ENCODE data around the gene DIAPH1.

The DIAPH1 gene

DNA sequence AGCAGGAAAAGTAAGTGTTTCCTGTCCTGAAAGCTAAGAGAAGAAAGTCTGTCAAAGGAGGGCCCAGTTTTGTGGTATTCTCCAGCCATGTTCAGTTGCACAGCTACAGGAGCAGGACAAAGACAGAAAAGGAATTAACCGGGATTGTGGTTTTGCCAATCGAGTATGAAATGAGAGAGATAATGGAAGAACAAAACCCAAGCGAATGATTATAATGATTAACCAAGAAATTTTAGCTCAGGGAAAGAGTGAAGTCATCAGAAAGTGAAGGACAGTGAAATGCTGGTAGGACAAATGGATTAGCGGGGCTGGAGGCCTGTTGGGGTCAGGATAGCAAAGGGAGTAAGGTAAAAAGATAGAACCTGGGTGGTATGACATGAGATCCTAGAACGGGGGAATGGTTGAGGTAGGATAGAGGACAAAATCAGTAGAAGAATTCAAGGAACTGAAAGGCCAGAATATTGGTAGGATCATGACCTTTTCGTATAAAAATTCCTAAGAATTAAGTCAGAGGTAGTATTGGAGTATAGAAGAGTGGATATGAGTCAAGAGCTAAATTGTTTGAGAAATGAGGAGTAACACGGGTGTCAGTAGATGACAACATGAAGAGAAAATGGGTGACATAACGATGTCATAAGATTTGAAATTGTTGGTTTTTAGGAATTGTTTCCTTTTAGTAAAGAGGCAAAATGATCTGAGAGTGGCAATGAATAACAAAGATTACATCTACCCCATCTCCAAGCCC is 52.8 kb downstream of the DIAPH1 start:
- DNase-seq, result no peak

DNA sequence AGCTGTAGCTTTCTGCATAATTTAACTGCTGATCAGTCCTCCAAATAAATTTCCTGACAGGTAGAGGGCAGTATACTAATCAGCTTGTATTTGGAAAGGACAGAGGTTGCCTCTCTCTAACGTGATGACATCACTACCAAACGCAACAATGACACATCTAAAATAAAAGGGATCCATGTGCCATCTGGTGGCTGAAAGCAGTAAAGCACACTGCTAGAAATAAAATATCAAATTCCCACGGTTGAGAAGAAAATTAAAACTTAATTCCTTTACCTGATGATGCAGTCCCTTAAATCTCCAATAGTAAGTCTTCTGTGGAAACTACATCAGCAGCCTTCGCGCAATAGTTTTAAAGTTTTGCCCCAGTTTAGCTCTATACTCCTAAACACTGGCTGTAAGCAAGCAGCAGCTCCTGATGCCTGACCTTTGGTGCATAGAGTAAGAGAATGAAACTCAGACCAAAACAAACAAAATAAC is 54.5 kb downstream of the DIAPH1 start:
- peak in 31 of 51 donors; percentile 1 to 92 (median 35) for DNase-seq

DNA sequence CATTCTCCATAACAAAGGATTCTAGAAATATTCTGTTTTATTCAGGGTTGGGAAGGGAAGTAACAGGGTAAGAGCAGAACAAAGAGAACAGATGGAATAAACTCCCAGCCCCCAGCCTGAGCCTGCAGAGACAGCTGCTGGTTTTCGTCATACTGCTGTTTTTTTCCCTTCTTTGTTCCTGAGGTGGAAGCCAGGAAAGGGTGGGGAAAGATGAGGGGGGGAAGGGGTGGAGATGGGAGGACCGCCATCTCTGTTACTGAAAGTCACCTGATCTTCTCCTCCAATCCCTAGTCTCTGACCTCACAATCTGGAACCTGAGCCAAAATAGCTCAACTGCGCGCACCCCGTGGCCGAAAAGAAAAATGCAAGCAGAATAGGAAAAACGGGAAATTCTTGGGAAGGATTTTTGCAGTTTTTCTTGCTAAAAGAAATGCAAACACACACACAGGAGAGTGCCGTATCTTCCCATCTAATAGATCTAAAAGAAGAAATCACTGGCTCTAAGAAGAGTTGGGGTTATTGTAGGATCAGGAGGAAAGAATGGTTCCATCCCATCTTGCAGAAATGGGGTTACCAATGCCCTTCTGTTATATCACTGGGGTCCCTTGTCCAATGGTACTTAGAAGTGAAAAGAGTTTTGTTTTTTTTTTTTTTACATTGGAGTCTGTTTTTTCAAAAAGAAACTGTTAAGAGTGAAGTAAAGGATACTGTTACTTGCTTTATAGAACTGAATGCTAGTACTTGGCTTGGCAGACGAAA is 57.9 kb downstream of the DIAPH1 start:
- peak in 50 of 51 donors; percentile 9 to 95 (median 73) for DNase-seq

DNA sequence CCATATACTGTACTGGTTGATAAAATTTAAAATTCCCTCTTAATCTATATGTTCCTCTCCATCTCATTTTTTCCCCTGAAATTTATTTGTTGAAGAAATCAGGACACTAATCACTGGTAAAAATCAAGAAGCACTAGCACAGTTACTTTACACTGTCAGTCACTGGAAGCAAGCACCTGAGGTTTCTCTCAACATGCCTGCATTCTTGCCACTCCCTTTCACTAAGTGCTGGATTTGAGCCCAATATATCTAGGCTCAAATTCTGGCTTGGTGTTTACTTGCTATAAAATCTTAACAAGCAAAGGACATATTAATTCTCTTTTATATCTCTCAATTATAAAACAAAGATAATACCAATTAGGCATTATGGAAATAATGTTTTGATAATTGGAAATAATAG is 58.6 kb downstream of the DIAPH1 start:
- DNase-seq, result no peak

DNA sequence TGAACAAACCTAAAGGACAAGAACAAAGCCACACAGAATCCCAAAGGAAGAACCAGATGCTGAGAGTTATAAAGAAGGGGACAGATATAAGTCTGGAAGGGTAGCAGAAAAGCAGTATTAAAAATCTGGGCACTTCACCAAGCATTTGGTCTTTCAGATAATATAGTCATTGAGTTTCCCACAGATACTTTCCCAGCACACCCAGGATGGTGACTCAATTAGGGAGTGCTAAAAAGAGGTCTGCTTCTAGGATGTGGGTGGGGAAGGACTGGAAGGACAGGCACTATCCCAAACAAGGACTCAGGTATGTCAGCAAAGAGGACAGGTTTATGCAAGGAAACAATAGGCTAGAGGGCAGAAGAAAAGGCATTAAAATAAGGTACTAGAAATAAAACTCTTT is 59.3 kb downstream of the DIAPH1 start:
- peak in 1 of 51 donors; percentile 3 for DNase-seq

DNA sequence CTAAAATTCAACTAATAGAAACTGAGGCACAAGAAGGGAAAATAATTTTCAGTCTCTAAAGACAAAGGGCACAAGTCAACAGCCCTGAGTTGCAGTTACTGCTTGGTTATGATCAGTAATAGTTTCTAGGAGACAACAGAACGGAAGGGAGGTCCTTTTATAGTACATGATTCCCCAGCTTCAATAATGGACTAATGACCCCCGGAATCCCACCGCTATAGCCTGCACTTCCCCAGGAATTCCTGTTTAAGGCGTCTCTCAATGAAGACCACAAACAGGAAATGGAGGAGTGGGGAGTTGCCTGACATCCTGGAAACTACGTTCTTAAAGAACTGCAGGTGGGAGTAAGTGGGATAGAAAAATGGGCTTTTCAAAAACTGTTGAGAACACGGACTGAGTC is 60.6 kb downstream of the DIAPH1 start:
- peak in 4 of 51 donors; percentile 16 to 69 (median 38) for DNase-seq

DNA sequence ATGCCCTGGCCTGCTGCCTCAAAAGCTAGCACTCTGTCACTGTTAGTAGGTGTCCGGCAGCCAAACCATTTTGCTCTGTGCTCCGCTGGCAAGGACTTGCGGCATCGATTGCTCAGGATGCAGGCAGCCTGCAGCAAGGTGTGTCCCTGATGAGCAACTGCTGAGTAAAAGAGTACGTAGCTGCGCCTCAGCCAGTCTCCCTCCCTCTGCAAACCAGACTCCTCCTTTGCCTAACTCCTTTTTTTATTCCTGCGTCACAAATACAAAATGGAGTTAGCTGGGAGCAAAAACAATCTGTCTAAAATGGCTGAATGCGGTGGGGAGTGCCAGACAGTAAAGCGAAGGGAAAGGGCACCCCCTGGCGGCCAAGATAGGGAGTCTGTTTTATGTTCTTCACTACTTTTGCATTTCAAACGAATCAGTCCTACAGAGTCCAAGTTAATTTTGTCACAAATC is 61.1 kb downstream of the DIAPH1 start:
- DNase-seq, result peak; percentile 28 to 96 (median 81)

DNA sequence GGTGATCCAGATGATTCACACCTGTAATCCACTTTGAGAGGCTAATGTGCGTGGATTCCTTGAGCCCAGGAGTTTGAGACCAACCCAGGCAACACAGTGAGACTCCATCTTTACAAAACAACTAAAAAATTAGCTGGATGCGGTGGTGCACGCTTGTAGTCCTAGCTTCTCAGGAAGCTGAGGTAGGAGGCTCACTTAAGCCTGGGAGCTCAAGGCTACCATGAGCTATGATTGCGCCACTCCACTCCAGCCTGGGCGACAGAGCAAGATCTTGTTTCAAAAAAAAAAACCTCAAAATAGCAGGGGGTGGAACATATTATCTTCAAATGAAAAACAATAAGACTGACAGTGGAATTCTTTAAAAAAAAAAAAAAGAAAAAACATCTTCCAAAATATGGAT is 70.9 kb downstream of the DIAPH1 start:
- no peak for DNase-seq

DNA sequence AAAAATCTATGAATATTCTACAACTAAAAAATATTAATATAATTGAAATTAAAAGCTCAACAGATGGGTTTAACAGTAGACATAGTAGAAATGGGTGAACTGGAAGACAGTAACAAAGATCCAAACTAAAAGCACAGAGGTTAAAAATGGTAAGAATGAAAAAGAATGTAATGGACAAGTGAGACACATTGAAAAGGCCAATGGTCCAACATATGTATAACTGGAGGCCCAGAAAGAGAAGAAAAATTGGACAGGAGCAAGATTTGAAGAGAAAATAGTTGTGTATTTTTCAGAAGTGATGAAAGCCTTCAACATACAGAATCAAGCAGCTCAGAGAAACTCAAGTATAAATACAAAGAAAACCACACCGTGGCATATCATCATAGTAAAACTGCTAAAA is 71.3 kb downstream of the DIAPH1 start:
- DNase-seq, result no peak

DNA sequence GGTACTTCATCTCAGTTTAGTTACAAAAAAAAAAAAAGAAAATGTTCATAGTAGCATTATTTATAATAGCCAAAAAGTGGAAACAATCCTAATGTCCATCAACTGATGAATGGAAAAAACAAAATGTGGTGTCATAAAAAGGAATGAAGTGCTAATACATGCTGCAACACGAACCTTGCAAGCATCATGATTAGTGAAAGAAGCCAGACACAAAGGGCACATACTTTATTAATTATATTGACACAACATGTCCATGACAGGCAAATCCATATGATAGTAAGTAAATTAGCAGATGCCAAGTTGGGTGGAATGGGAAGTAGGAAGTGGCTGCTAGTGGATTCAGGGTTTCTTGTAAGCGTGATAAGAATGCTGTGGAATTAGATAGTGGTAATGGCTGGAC is 75.7 kb downstream of the DIAPH1 start:
- DNase-seq, result no peak

DNA sequence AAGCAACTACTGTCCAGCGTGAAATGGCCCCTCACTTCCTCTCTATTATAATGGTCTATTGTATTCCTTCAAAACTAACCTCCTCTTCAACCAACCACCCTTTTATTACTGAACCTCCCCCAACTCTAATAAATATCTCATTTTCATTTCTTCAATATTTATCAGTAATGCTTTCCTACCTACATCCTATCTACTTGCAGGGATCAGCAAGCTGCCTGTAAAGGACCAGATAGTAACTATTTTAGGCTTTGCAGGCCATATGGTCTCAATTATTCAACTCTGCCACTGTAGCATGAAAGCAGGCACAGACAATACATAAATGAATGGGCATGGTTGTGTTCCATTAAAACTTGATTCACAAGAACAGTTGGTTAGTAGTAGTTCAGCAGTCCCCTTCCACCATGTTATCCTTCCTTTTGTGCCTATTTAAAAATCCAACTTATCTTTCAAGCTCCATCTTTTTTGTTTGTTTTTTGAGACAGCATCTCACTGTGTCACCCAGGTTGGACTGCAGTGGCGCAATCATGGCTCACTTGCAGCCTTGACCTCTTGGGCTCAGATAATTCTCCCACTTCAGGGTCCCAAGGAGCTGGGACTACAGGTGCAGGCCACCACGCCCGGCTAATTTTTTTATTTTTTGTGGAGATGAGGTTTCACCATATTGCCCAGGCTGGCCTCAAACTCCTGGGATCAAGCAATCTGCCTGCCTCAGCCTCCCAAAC is 84.1 kb downstream of the DIAPH1 start:
- DNase-seq, result no peak

DNA sequence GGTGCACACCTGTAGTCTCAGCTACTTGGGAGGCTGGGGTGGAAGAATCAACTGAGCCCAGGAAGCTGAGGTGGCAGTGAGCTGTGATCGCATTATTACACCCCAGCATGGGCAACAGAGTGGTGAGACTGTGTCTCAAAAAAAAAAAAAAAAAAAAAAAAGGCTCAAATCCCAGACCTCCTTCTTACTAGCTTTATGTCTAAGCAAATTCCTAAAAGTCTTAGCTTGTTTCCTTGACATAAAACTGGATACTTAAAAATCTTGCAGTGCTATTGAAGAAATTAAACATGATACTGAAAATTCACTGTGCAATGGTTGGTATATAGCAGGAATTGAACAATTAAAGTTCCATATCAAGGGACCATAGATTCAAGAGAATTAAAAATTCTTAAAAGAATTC is 84.9 kb downstream of the DIAPH1 start:
- no peak for DNase-seq

DNA sequence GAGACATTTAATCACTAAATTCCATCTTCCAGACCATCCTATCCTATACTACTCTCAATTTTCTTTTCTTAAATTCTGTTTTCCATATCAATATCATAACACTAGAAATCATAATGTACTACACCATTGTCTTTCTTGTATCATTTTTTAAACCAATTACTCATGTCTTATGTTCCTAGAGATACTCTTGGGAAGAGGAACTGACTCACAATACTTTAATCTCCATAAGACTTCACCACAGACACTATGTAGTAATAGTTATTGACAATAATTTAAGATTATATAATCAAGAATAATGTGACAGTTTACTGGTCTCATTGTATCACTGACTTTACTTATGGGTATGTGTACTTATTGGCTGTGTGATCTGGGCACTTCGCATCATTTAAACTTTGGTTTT is 86.1 kb downstream of the DIAPH1 start:
- no peak for DNase-seq

DNA sequence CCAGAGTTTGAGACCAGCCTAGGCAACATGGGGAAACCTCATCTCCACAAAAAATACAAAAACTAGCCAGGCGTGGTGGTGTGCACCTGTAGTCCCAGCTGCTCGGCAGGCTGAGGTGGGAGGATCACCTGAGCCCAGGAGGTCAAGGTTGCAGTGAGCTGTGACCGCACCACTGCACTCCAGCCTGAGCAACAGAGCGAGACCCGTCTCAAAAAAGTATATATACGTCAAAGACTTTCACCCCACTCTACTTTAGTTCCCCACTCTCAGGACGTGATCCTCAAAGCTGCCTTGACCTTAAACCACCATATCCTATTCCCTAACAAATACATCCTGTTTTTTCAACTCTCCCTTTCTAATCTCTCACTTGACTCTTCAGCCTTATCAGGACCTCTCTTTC is 88.9 kb downstream of the DIAPH1 start:
- DNase-seq, result no peak

DNA sequence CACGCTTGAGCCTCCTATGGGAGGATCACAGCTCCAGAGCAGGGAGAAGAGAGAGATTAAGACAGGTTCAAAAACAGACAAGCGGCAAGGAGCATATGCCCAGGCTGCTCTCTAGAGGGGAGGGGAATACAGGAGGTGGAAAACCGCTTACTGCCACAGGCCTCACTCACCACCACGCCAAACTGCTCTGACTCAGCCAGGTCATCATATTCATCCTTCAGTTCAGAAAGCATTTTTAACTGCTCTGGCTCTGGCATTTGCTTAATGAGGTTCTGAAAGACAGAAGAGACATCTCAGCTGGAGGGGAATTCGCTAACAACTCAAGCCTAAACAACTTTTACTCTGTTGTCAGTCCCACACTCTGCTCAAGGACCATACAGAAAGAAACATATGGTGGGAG is 89.8 kb downstream of the DIAPH1 start:
- DNase-seq, result no peak

DNA sequence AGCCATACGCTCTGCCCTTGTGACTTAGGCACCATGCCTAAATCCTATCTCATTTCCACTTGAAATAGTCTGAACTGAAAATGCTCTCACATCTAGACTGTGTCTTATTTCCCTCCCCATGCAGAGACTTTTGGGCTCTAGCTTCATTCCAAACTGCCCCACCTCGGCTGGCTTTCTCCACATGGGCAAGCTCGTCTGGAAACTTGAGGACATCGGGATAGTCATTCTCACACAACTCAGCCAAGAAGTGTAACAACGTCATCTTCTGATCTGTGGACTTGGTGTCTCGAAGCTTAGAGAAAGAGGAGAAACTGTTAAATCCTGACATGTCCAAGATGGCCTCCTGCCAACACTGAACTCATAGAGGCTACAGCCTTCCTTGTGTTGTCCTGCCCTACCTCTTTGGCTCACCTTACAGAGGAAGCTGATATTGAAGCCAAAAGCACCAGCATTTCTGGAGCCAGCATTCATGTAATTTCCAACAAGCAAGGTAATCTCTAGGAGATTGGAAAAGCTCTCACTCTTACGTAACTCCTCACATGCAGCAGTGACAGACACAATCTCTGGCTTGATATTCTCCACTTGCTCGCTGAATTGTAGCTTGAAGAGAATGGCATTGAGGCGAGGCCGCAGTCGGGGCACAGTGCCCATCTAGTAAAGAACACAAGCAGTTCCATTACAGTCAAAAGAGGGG is 90.4 kb downstream of the DIAPH1 start:
- DNase-seq, result no peak

DNA sequence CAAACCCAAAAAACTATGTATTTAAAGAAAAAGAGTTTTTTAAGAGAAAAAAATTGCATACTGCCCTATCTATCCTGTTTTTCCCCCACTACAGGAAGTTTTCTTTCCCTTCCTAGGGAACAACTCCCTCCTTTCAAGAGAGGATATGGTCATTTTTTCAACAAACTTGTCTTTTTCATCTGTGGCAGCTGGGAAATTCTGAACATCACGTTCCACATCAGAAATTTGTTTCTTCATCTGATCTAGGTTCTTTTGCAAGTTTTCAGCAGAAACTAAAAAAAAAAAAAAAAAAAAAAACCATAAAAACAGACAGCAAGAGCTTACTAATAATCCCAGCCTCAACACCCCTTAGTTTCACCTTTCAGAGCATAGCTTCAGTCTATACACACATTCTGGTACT is 91.4 kb downstream of the DIAPH1 start:
- DNase-seq, result no peak

DNA sequence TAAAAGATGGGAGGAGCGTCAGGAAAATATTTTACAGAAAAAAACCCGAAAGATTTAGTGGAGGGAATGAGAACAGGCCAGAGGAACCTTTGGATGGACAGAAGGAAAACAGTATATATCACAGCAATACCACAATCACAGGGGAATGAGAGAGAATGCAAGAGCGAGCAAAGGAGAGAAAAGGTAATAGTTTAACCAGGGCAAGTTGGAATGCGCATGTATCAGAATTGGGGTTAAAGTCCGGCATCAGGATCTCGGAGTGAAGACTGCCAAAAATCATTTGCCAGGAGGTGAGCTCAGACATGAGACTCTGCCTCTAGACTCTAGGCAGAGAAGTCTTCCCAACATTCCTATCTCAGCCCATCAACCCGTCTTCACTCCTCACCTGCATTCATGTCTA is 93.1 kb downstream of the DIAPH1 start:
- no peak for DNase-seq

DNA sequence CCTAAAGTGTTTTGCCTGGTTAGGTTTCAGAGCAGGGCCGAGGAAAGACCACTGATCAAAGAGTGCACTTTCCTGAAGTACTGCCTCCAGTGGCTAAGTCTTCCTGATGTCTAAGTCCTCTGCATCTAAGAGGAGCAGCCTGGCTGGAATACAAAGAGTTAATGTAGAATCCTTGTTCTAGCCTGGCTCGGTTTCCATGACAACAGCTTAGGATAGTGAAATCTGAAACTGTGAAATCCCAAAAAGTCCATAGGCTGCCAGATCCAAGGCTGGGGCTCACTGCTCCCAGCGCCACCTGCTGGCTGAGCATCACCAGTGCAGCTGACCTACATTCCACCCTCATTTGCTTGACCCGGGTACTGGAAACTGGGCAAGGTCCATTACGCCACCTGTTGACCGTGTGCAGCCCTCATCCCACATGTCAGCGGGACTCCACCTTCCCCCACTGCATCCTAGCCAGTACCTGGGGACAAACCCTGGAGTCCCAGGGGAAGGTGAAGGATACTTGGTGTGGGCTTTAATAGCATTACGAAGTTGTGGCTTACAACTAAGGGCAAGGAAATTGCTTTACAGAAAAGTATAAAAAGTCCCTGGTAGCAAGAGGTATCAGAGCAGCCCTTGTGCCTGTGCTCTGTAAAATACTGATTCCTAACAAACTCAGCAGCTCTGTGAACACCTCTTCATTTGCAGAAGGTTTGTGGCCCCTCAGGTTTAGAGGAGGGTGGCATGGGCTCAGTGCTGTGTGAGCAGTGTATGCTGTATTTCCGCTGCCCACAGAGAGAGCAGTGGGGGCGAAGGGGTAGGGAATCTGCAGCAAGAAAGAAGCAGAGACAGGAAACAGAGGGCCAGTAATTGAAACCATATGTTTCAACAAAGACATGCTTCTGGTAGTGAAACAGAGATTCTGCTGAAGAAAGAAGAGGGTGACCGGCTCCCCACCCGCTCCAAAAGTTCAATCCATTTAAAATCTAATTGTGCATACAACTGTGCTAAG is 93.9 kb downstream of the DIAPH1 start:
- peak in 48 of 51 donors; percentile 20 to 89 (median 76) for DNase-seq

DNA sequence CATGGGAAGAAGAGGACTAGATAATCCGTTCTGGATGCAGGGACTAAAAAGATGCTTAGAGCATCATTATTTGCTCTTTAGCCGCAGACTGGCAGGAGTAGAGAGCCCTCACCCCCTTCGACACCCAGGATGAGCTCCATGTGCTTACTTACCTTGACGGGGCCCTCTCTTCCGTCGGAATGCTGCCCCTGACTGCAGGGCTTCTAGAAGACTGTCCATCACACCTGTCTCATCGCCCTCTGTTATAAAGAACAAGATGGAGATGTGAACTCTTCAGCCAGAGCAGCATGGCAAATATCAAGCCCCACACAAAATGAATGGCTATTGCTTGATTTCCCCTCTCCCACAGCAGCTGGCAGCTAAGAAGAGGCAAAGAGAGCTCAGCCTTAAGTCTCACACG is 94.8 kb downstream of the DIAPH1 start:
- no peak for DNase-seq

Measured in hypothalamus (tissue), 51 donors.